ENCODE data around the gene ZFP57. TPM values are rescaled to one million over a fixed set of nuclear protein-coding genes. Genes with fewer than 3 reads are reported as not detected.

Gene ZFP57
- total RNA-seq, 1 experiment from 2014 or later, result 0.57 TPM

- no peak for DNase-seq (ENCODE audit: low read depth)
These were observed 53.8 kb downstream of the ZFP57 start for GRCh38 chr6:29626948-29627754.

- DNase-seq (ENCODE audit: low read depth), result no peak
These were observed 55.5 kb downstream of the ZFP57 start for GRCh38 chr6:29625337-29625930.

DNA sequence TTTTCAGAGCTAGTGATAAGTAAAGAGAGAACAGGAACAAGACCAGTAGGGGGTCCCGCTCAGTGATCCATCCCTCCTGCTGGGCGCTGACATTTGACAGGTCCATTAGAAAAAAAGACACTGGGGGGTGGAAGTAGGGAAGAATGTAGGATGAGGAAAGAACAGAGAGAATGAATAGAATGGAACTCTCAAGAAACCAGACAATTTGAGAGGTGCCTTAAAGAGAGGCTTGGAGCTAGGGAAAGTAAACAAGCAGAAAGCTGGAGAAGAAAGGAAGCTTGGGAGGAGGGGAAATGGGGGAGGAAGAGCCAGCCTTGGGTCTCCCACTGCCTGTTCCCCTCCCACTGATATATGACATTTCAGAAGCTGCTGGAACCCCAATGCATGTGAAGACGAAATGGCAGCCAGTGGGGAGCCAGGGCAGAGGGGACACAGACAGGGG lies 56.4 kb downstream of the ZFP57 start:
- no peak for DNase-seq (ENCODE audit: low read depth)

Other genes with a start within 250 kb of the ZFP57 start
- gene OR10C1, start 241.8 kb downstream of the ZFP57 start, total RNA-seq (2014; rRNA removed; shearing (Covaris generic)), result not detected in 2 replicates
- not detected in 2 replicates for gene OR11A1, start 224.1 kb downstream of the ZFP57 start, total RNA-seq (2014; rRNA removed; shearing (Covaris generic))
- gene OR2H1, start 224.0 kb downstream of the ZFP57 start, total RNA-seq (2014; rRNA removed; shearing (Covaris generic)), result not detected in 2 replicates
- gene MAS1L, start 193.2 kb downstream of the ZFP57 start, total RNA-seq (2014; rRNA removed; shearing (Covaris generic)), result not detected in 2 replicates
- 2.8 and 10.1 TPM in 2 replicates for gene UBD, start 121.4 kb downstream of the ZFP57 start, total RNA-seq (2014; rRNA removed; shearing (Covaris generic))
- not detected in 2 replicates for gene OR2H2, start 96.0 kb downstream of the ZFP57 start, total RNA-seq (2014; rRNA removed; shearing (Covaris generic))
- gene GABBR1, start 48.0 kb downstream of the ZFP57 start, total RNA-seq (2014; rRNA removed; shearing (Covaris generic)), result 1.3 and 4.3 TPM in 2 replicates
- gene MOG, start 24.1 kb downstream of the ZFP57 start, total RNA-seq (2014; rRNA removed; shearing (Covaris generic)), result not detected in 2 replicates
- gene HLA-F, start 42.3 kb upstream of the ZFP57 start, total RNA-seq (2014; rRNA removed; shearing (Covaris generic)), result 19.9 and 21.8 TPM in 2 replicates
- gene HLA-G, start 146.7 kb upstream of the ZFP57 start, total RNA-seq (2014; rRNA removed; shearing (Covaris generic)), result not detected in 2 replicates